ENCODE data around the gene CACNA1H. TPM values are rescaled to one million over a fixed set of nuclear protein-coding genes. Genes with fewer than 3 reads are reported as not detected.
"Not testable (repeated sequence)": the region's sequence is repeated elsewhere in the genome, so short reads cannot be mapped to it uniquely, and the experiment has no call there.

Gene CACNA1H
- total RNA-seq, 2 experiments from 2014 or later = 0.37 to 1.3 TPM

DNA sequence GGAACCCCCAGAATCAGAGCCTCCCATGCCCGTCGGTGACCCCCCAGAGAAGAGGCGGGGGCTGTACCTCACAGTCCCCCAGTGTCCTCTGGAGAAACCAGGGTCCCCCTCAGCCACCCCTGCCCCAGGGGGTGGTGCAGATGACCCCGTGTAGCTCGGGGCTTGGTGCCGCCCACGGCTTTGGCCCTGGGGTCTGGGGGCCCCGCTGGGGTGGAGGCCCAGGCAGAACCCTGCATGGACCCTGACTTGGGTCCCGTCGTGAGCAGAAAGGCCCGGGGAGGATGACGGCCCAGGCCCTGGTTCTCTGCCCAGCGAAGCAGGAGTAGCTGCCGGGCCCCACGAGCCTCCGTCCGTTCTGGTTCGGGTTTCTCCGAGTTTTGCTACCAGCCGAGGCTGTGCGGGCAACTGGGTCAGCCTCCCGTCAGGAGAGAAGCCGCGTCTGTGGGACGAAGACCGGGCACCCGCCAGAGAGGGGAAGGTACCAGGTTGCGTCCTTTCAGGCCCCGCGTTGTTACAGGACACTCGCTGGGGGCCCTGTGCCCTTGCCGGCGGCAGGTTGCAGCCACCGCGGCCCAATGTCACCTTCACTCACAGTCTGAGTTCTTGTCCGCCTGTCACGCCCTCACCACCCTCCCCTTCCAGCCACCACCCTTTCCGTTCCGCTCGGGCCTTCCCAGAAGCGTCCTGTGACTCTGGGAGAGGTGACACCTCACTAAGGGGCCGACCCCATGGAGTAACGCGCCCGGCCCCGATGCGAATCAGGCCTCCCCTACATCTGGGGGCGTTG is 68.1 kb downstream of the CACNA1H start:
- no peak for DNase-seq
- no peaks in the 10 kb centered on the region for H3K4me1 Mint-ChIP-seq
- CTCF ChIA-PET = no interaction called here
- no peak overlapping the region for H3K27ac Mint-ChIP-seq
- H3K9me3 Mint-ChIP-seq (ENCODE audit: low read depth) = no peaks in the 10 kb centered on the region
- ATAC-seq = no peak
- no peaks in the 10 kb centered on the region for H3K36me3 Mint-ChIP-seq
- H3K27me3 Mint-ChIP-seq = no peaks in the 10 kb centered on the region
- H3K4me3 Mint-ChIP-seq = no peak overlapping the region

DNA sequence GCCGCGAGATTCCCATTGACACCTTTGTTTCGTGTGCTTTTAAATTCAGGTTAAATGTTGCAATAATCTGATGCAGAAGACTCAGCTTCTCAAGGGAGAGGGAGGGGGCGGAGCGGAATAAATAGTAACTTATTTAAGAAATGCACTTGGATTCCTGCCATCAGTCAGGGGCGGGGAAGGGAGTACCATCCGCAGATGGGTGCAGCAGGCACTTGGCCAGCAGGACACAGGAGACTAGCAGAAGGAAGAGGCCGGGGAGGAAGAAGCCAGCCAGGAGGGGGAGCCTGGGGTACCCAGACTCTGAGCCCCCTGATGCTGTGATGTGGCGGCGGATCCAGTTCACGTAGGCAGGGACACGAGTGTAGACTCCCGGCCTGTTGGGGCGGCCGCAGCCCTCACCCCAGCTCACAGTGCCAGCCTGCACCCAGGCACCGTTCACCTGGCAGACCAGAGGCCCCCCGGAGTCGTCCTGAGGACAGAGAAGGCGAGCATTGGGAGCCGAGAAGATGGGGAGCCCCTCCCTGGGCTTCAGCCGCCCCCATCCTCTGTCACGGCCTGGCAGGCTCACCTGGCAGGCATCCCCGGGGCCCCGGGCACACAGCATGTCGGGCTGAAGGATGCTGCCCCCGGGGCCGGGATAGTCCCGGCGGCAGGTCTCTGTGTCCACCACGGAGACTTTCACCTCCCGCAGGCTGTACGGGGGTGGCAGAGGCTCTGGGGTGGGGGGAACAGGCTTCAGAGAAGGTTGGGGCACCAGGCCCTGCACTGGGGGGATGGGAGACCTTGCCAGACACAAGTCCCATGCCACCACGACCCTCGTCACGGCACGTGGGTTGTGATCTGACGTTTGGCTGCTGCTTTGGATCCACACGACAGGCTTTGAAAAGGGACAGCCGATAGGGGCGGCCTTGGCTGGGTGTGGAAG is 69.0 kb downstream of the CACNA1H start:
- Mint-ChIP-seq H3K4me3 (no peak overlapping the region), H3K36me3 (no peaks in the 10 kb centered on the region), H3K9me3 (ENCODE audit: low read depth) (no peaks in the 10 kb centered on the region), H3K4me1 (no peaks in the 10 kb centered on the region), H3K27me3 (no peaks in the 10 kb centered on the region), H3K27ac (no peak overlapping the region)
- CTCF ChIA-PET = no interaction called here
- DNase-seq = no peak
- no peak for ATAC-seq

DNA sequence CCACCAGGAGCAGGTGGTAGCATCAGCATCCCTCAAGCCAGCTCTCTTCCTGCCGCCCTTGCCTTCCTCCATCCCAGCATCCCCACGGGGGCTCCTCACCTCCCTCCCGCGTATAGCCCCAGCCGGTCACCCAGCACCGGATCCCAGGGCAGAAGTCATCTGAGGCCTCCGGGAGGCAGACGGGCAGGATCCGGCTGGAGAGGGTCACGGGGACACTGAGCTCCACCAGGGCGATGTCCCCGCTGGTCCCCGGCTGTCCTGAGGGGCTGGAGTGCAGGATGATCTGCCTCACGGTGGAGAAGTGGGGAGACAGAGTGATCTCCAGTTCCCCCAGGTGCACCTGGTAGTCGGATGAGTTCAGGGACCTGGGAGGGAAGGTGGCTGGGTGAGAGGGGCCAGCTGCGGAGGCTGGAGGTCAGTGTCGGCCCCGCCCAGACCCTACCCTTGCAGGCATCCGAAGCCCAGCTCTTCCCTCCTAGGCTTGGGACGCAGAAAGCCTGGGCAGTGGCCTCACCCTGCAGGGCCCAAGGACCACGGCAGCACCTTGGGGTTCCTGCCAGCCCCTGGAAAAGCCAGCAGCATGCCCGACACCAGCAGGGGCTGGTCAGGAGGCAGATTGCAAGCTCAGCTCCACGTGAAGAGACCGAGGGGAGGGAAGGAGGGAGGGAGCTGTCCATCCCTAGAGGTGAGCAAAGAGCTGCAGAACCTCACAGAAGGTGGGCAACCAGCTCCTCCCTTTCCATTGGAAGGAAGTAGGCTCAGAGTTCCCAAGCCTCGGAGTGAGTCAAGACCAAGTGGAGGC is 69.8 kb downstream of the CACNA1H start:
- CTCF ChIA-PET = no interaction called here
- H3K4me1 Mint-ChIP-seq = no peaks in the 10 kb centered on the region

DNA sequence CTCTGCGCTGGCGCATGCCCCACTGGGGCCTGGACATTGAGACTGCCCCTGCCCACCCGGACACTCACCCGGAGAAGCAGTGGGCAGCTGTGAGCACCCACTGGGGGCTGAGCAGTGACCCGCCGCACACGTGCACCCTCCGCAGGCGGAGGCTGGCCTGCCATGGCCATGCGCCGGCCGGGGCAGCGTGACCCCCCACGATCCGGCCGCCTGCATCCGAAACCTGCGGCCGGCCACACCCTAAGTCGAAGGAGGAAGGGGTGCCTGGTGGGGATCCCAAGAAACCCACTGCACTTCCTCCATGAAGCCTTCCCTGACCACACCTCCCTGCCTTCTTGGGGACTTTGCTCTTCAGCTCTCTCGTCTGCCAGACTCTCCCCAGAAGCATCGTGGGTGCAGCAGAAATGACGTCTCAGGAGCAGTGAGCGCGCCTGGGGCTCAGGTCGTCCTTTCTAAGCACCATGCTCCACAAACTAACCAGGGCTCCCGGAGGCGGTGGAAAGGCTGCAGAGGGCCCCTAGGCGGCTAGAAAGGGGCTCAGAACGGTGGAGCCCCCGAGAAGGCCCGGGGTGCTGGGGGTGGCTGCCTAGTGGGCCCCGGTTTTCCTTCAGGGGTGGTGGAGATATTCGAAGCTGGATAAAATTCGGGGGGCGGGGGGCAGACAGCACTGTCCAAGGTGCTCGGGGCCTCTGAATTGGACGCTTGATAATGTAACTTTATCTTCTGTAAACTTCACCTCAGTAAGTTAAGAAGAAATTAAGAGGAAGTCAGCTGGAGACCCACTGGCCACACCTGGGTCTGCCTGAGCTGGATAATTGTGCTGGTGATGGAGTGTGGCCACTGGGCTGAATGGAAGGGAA is 70.7 kb downstream of the CACNA1H start:
- H3K4me3 Mint-ChIP-seq = no peak overlapping the region
- ATAC-seq = no peak
- no peaks in the 10 kb centered on the region for H3K4me1 Mint-ChIP-seq
- H3K9me3 Mint-ChIP-seq (ENCODE audit: low read depth) = no peaks in the 10 kb centered on the region
- H3K36me3 Mint-ChIP-seq = no peaks in the 10 kb centered on the region
- CTCF ChIA-PET = no interaction called here
- no peak for DNase-seq
- H3K27me3 Mint-ChIP-seq = no peaks in the 10 kb centered on the region
- H3K27ac Mint-ChIP-seq = no peak overlapping the region

More for the DNA sequence above, 69.8 kb downstream of the CACNA1H start:
- Mint-ChIP-seq H3K36me3 (no peaks in the 10 kb centered on the region), H3K4me3 (no peak overlapping the region), H3K27me3 (no peaks in the 10 kb centered on the region), H3K9me3 (ENCODE audit: low read depth) (no peaks in the 10 kb centered on the region), H3K27ac (no peak overlapping the region)
- ATAC-seq (no peak), DNase-seq (no peak)

DNA sequence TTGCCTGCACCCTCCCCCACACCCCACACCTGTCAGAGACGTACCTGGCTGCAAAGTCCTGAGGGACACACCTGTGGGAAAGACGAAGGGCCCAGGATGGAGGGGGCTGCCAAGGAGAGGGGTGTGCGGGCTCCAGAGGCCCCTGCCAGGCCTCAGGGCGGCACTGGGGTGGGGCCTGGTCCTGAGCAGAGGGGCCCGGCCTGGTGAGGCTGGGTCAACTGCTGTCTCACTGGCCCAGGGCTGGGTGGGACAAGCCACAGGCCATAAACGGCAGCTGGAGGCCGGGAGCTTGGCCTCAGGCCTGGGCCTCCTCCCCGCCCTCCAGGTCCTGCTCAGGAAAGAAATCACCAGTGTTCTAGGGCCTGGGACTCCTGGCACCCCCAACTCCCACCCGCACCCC is 71.7 kb downstream of the CACNA1H start:
- no peaks in the 10 kb centered on the region for H3K36me3 Mint-ChIP-seq
- H3K4me3 Mint-ChIP-seq = no peak overlapping the region
- H3K4me1 Mint-ChIP-seq = no peaks in the 10 kb centered on the region
- no peaks in the 10 kb centered on the region for H3K27me3 Mint-ChIP-seq
- no peak for DNase-seq
- no peaks in the 10 kb centered on the region for H3K9me3 Mint-ChIP-seq (ENCODE audit: low read depth)
- no peak for ATAC-seq
- H3K27ac Mint-ChIP-seq = no peak overlapping the region
- CTCF ChIA-PET = no interaction called here

DNA sequence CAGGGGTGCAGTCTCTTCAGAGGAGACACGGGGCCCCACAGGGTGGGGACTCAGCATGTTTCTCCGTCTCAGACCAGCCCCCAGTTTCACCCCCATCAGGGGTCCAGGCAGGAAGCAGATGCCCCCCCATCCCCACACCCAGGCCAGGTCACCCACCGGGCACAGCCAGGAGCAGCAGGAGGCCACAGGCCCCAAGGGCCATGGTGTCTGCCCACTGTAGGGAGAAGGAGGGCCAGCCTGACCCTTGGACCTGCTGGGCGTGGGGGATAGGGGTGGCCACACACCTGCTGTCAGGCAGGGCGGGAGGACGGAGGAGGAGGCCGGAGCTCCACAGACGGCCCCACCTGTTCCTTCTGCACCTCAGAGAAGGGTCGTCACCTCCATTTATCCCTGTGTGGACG is 72.1 kb downstream of the CACNA1H start, which contains the start of gene TPSG1:
TSS of gene TPSG1 (minus strand) at position 218 of the 401 bp plus-strand sequence. CDS start at position 202, 16 bp downstream.
- H3K27me3 Mint-ChIP-seq = no peaks in the 10 kb centered on the region
- DNase-seq (no peak), ATAC-seq (no peak)
- H3K4me3 Mint-ChIP-seq = no peak within 1 kb of the TSS
- no peak within 1 kb of the TSS for H3K27ac Mint-ChIP-seq
- CTCF ChIA-PET = no interaction called here
- no peaks in the 10 kb centered on the region for H3K9me3 Mint-ChIP-seq (ENCODE audit: low read depth)
- no peaks in the 10 kb centered on the region for H3K4me1 Mint-ChIP-seq
- H3K36me3 Mint-ChIP-seq = no peaks in the 10 kb centered on the region

DNA sequence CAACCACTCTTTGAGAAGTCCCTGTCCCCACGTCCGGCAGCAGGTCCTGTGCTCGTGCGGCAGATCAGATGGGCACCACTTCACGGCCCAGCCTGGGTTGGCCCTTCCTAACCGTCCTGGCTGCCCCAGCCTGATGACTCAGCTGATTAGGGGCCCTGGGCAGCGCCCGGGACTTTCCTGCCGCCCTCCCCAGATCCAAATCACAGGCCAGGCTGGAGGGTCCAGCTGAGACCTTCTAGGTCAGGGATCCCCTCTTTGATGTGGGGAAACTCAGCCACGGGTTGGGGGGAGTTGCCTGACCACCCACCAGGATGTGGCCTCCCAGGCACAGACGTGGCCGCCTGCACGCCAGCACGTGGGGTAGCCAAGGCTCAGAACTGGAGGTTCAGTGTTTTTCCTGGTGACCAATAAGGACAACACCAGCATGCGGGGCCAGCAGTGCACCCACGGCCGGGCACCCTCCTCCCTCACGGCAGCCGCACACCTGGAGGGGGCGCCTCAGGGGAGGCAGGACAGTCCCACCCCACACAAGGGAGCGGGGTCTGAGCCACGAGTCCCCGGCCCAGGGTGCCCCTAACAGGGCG is 72.9 kb downstream of the CACNA1H start:
- H3K4me1 Mint-ChIP-seq; H3K27ac Mint-ChIP-seq; H3K36me3 Mint-ChIP-seq; ATAC-seq; CTCF ChIA-PET; H3K27me3 Mint-ChIP-seq; H3K4me3 Mint-ChIP-seq; DNase-seq; H3K9me3 Mint-ChIP-seq (ENCODE audit: low read depth): not testable (repeated sequence)

DNA sequence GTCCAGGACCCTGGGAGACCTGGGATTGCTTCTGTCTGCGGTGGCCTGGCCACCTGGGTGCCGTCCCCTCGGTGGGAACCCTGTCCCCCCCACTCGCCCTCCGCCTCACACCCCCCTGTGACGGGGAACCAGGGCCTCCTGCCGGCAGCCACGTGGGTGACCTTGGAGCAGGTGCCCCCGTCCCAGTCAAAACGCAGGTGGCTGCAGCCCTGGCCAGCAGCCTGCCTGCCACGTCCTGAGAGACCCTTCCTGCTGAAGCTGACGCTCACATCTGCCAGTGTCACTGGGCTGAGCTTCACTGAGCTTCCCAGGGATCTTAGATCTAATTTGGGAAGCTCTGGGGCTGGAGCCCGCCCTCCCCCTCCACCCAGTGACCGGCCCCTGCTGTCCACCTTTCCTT is 73.8 kb downstream of the CACNA1H start:
- H3K36me3 Mint-ChIP-seq; CTCF ChIA-PET; H3K27me3 Mint-ChIP-seq; ATAC-seq; H3K4me1 Mint-ChIP-seq; H3K4me3 Mint-ChIP-seq; H3K27ac Mint-ChIP-seq; H3K9me3 Mint-ChIP-seq (ENCODE audit: low read depth); DNase-seq: not testable (repeated sequence)

DNA sequence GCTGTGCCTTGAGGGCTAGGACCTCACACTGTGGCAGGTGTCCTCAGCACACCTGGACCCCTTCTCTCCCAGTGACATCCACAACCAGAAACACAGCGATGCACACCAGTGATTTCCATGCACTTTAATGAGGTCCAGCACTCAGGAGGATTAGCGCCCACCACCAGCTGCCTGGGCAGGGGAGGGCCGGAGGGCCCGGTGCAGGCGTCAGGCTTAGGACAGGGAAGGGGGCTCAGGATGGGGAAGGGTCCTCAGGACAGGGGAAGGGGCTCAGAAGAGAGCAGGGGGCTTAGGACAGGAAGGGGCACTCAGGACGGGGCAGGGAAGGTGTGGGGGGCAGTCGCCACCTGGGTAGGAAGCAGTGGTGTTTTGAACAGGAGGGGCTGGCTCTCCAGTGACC is 75.3 kb downstream of the CACNA1H start:
- ATAC-seq; H3K27ac Mint-ChIP-seq; H3K9me3 Mint-ChIP-seq (ENCODE audit: low read depth); H3K36me3 Mint-ChIP-seq; DNase-seq; H3K27me3 Mint-ChIP-seq; H3K4me1 Mint-ChIP-seq; CTCF ChIA-PET; H3K4me3 Mint-ChIP-seq: not testable (repeated sequence)

DNA sequence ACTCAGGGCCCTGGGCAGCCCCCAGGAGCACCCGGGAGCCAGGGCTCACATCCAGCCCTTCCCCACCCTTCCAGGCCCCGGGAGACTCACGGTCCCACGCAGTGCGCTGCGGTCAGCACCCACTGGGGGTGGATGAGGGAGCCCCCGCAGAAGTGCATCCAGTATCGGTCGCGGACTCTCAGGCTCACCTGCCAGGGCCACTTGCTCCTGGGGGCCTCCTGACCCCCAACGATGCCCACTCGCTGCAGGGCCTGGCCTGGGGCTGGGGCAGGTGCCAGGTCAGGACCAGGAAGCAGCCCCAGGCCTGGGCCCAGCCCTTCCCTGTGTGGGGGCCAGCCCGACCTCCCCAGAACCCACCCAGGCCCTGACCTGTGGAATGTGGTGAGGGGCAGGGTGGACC is 76.6 kb downstream of the CACNA1H start:
- H3K27ac Mint-ChIP-seq; H3K4me1 Mint-ChIP-seq; CTCF ChIA-PET; DNase-seq; H3K36me3 Mint-ChIP-seq; H3K27me3 Mint-ChIP-seq; H3K9me3 Mint-ChIP-seq (ENCODE audit: low read depth); ATAC-seq; H3K4me3 Mint-ChIP-seq: not testable (repeated sequence)

DNA sequence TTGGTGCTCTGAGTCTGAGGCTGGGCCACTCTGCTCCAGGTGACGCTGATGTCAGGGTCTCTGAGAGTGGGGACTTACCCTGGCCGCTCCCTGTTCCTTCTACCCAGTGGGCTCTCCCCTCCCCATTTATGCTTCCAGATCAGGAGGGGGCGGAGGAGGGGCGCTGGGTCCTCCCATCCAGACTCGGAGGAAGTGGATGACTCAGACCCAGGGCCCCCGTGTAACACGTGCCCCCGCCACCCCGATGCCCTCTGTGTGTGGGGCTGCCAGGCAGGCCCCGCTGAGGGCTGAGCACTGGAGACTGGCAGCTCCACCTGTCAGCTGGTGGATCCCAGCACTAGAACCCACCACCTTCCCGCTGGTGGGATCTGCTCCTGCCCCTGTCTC is 77.2 kb downstream of the CACNA1H start, which contains the start of gene TPSB2:
TSS of gene TPSB2 (minus strand) at position 101 of the 387 bp plus-strand sequence. CDS start 233 bp downstream, outside the sequence.
- H3K9me3 Mint-ChIP-seq (ENCODE audit: low read depth); CTCF ChIA-PET; H3K36me3 Mint-ChIP-seq; H3K4me1 Mint-ChIP-seq; H3K4me3 Mint-ChIP-seq; ATAC-seq; H3K27ac Mint-ChIP-seq; H3K27me3 Mint-ChIP-seq; DNase-seq: not testable (repeated sequence)

DNA sequence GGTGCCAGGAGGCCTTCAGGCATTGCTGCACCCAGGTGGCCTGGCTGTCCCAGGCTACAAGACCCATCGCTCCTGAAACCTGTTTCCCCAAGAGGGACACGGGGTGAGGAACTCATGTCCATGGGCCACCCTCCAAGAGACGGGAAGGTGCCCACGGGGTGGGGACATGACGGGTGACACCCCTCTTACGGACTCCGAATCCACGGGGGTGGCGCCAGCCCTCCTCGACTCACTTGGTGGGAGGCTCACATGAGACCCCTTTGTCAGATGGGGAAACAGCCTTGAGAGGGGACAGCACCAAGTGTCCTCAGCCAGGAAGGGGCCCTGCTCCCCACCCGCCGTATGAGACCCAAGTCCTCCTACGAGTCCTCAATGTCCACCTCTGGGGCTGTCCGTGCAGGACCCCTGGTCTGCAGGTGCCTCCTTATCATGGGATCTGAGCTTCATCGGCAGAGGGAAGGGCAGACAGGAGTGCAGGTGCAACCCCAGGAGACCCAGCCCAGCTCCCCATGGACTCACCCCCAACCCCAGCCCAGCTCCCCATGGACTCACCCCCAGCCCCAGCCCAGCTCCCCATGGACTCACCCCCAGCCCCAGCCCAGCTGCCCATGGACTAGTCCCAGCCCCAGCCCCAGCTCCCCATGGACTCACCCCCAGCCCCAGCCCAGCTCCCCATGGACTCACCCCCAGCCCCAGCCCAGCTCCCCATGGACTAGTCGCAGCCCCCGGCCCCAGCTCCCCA is 77.7 kb downstream of the CACNA1H start:
- H3K4me1 Mint-ChIP-seq; H3K36me3 Mint-ChIP-seq; H3K27ac Mint-ChIP-seq; H3K4me3 Mint-ChIP-seq; H3K9me3 Mint-ChIP-seq (ENCODE audit: low read depth); H3K27me3 Mint-ChIP-seq; ATAC-seq; CTCF ChIA-PET; DNase-seq: not testable (repeated sequence)
